WI38 (cell line): ENCODE measurements around the gene NAA60.

Experiments used
- H3K4me3 ChIP-seq: 2 replicates; pipeline ENCODE4 v1.5.1; 2011; ENCODE audit warnings: low read depth, mild to moderate bottlenecking, control low read depth, low read length
- TF ChIP-seq, protein P1 (sequence below): IDR thresholded peaks from 2 replicates; pipeline ENCODE4 v1.5.1; 2012; ENCODE audit warnings: low read depth, mild to moderate bottlenecking, control low read depth, low read length

The NAA60 gene

DNA sequence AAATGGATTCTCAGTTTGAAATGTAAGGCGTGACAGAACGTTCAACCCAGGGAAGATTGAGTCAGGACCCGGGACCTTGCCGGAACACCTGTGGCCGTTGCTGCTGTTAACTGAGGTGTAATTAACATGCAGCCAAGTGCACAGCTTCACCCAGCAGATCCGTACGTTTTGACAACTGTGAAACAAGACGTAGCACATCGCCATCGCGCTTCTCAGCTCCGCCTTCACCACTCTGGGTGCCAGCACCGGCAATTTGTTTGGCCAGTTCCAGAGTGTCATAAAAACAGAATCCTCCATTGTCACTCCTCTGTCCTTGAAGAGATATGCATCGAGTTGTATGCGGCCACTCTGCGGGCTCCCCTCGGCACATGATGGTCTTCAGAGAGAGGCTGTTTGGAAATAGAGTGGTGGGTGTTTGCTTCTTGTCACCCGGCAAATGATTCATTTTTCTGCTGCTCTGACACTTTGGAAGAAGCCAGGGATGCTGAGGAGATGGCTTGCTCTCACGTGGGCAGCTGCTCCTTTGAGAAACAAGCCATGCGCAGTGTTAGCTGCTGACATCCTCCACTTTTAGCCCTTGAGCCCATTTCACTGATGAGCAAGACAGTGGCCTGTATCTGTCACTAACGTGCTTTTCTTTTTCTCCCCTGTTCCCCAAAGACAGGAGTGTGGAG is 22.6 kb downstream of the NAA60 start:
- no peak overlapping the region for H3K4me3 ChIP-seq
- TF ChIP-seq, protein P1, sequence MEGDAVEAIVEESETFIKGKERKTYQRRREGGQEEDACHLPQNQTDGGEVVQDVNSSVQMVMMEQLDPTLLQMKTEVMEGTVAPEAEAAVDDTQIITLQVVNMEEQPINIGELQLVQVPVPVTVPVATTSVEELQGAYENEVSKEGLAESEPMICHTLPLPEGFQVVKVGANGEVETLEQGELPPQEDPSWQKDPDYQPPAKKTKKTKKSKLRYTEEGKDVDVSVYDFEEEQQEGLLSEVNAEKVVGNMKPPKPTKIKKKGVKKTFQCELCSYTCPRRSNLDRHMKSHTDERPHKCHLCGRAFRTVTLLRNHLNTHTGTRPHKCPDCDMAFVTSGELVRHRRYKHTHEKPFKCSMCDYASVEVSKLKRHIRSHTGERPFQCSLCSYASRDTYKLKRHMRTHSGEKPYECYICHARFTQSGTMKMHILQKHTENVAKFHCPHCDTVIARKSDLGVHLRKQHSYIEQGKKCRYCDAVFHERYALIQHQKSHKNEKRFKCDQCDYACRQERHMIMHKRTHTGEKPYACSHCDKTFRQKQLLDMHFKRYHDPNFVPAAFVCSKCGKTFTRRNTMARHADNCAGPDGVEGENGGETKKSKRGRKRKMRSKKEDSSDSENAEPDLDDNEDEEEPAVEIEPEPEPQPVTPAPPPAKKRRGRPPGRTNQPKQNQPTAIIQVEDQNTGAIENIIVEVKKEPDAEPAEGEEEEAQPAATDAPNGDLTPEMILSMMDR: no peak

DNA sequence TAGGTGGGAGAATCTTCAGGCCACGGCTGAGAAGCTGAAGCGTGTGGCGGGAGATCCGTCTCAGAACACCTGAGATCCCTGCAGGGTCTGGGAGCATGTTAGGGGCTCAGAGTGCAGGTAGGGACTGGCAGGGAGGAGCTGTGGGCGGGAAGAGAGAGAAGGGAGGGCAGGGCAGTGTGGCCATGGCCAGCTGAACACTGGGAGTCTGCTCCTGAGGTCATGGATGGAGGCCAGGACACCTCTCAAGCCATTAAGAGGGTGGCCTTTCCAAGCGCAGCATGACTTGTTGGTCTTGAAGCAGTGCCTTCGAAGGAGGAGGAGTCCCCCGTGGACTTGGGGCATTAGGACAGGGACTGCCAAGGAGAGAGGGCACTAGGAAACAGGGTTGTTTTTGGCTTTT is 23.7 kb downstream of the NAA60 start:
- H3K4me3 ChIP-seq: no peak overlapping the region
- TF ChIP-seq, protein P1: no peak

DNA sequence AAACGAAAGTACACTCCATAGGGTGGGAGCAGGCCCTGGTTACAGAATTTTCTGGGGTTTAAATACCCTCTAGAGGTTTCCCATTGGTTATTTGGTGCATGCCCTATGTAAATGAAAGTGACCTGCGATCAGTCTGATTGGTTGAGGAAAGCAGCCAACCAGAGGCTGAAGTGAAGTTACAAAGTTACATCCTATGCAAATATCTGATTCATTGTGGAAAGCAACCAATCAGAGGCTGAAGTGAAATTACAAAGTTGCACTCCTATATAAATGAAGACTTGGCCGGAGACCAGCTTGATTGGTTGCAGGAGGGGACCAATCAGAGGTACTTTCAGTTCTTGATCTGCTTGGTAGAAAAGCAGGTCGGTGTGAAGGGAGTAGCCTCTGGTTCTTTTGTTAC is 24.4 kb downstream of the NAA60 start:
- H3K4me3 ChIP-seq: no peak overlapping the region

DNA sequence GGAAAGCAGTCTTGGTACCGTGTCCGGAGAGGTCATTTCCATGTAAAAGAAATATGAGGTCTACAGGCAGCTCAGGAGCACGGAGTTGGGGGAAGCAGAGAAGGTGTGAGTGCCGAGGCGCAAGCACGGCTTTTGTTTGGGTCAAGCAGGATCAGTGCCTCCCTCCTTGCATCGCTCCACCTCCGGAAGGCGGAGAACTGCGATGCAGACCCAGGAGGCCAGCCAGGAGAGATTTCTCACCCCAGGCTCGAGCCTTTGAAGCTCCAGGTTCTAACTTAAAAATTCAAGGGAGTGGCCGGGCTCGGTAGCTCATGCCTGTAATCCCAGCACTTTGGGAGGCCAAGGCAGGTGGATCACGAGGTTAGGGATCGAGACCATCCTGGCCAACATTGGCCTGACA is 25.0 kb downstream of the NAA60 start:
- TF ChIP-seq, protein P1: no peak

More for the DNA sequence above, 24.4 kb downstream of the NAA60 start:
- TF ChIP-seq, protein P1: no peak

DNA sequence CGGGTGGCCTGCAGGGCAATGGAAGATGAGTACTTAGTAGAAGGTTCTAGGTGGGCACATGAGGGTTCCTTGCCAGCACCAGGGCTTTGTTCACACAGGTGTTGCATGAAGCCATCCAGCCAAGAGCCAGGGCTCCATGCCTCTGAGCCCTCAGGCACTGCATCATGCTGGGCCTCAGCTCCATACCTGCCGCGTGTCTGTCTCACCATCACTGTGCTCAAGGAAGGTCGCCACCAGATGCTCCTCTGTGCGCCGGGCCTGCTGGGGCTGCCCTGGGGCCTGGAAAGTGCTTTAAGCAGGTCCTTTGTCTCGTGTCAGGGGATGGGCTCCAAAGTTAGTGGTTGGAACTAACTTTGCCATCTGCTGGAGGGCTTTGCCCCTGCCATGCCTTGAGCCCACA is 26.3 kb downstream of the NAA60 start:
- TF ChIP-seq, protein P1: no peak
- H3K4me3 ChIP-seq: no peak overlapping the region

More for the DNA sequence above, 25.0 kb downstream of the NAA60 start:
- no peak overlapping the region for H3K4me3 ChIP-seq

DNA sequence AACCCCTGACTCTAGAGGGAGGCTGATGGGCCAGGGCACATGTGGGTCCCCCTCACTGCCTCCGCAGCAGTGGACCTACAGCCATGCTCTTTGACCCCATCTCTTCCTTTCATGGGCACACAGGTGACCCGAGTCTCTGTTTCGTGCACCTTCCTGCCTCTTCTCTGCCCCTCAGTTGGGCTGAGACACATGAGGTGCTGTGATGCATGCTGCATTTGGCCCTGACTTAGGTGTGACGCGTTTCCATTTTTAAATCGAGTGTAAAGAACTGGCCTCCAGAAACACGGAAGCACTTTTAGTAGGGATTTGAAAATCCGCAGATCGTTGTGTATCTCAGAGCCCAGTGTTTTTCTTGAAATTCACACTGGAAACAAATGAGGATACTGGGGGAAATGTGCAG is 27.2 kb downstream of the NAA60 start:
- H3K4me3 ChIP-seq: no peak overlapping the region
- TF ChIP-seq, protein P1: no peak

DNA sequence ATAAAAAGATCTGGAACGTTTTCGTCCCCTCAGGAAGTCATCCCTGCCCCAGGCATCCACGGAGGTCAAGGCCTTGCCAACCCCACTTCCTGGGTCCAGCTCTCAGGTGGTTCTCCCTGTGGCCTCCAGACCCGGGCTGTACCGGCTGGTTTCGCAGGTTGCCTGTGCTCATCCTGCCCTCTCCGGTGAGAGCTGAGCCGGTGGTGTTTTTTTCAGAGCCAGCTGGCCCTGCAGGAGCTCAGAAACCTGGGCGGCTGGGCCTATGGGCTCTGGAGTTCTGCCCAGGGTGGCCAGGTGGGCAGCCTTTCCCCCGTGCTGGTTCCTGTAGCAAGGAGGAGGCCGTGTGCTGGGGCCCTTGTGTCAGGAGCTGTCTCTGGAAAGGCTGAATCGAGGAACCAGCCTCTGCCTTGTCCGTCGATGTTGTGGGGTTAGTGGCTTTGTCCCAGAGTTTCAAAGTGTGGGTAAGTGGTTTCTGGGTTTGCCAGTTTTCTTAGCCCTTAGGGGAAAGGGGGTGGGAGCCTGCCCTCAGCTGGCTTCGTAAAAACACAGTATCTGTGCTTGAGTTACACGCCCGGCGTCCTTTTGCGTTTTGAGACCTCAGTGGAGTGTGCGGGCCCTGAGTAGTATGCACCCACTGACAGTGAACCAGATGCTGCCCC is 28.2 kb downstream of the NAA60 start:
- H3K4me3 ChIP-seq: no peak overlapping the region
- TF ChIP-seq, protein P1: no peak
